SK-N-SH (cell line): Measurements from ENCODE around the gene HRH1.

ENCODE experiments used
- CTCF ChIP-seq: fragments of 200-600 bp; sonication (generic); IDR thresholded peaks from 2 replicates; pipeline ENCODE4 v1.6.1; 2017; ENCODE audit warnings: antibody characterized with exemption, mild to moderate bottlenecking, moderate library complexity
- NFIC ChIP-seq: IDR thresholded peaks from 2 replicates; pipeline ENCODE4 v1.4.0; 2012; ENCODE audit warnings: borderline replicate concordance
- NRF1 ChIP-seq: IDR thresholded peaks from 2 replicates; pipeline ENCODE4 v1.6.1; 2012; ENCODE audit warnings: low read depth, mild to moderate bottlenecking, low read length
- RAD21 ChIP-seq: IDR thresholded peaks from 2 replicates; pipeline ENCODE4 v1.6.1; 2012; ENCODE audit warnings: mild to moderate bottlenecking, low read length
- REST ChIP-seq: IDR thresholded peaks from 2 replicates; pipeline ENCODE4 v1.6.1; 2012; ENCODE audit warnings: mild to moderate bottlenecking, low read depth, low read length, moderate library complexity
- SMC3 ChIP-seq: IDR thresholded peaks from 2 replicates; pipeline ENCODE4 v1.6.1; 2012; ENCODE audit warnings: low read depth, low read length, improper control_type of control experiment
- TAF1 ChIP-seq: IDR thresholded peaks from 2 replicates; pipeline ENCODE4 v1.6.1; 2012; ENCODE audit warnings: low read depth, mild to moderate bottlenecking, low read length, moderate library complexity, borderline replicate concordance
- TCF12 ChIP-seq: IDR thresholded peaks from 2 replicates; pipeline ENCODE4 v1.4.0; 2012

- TF ChIP-seq TCF12: no peak
- TF ChIP-seq CTCF: no peak
- no peak for TF ChIP-seq REST
- peak; percentile 12; the same call in 1 of the 2 replicates for TF ChIP-seq SMC3
- no peak; the same call in 1 of the 2 replicates for TF ChIP-seq TAF1
- no peak for TF ChIP-seq RAD21
- TF ChIP-seq NRF1: no peak
- TF ChIP-seq NFIC: no peak
Observed at GRCh38 chr3:11154953-11155325, 646 bp downstream of the HRH1 start.
